Suprapubic skin (tissue), 4 donors: ENCODE data around the gene ALDH3B2. TPM values are rescaled to one million over a fixed set of nuclear protein-coding genes. Genes with fewer than 3 reads are reported as not detected.

Experiments used
- DNase-seq, 2 donors: peaks; one replicate each; pipeline ENCODE4 v3.0.0-alpha.2; 2019; ENCODE audit warnings: low spot score in 2 of 2
- H3K27ac ChIP-seq: fragments of 200-600 bp; sonication (generic); one replicate; pipeline ENCODE4 v1.5.1; 2019
- H3K27me3 ChIP-seq: fragments of 200-600 bp; sonication (generic); one replicate; pipeline ENCODE4 v1.5.1; 2019
- H3K36me3 ChIP-seq: fragments of 200-600 bp; sonication (generic); one replicate; pipeline ENCODE4 v1.5.1; 2019
- H3K4me1 ChIP-seq: fragments of 200-600 bp; sonication (generic); one replicate; pipeline ENCODE4 v1.5.1; 2019
- H3K4me3 ChIP-seq: fragments of 200-600 bp; sonication (generic); one replicate; pipeline ENCODE4 v1.5.1; 2019; ENCODE audit warnings: mild to moderate bottlenecking
- H3K9me3 ChIP-seq: fragments of 200-600 bp; sonication (generic); one replicate; pipeline ENCODE4 v1.5.1; 2019
- EP300 ChIP-seq: sonication (generic); formaldehyde crosslinking; IDR thresholded peaks from one replicate; pipeline ENCODE4 v1.6.1; 2017; ENCODE audit warnings: antibody characterized with exemption
- POLR2A ChIP-seq, 2 donors: fragments of 450-650 bp; IDR thresholded peaks; one replicate each; pipeline ENCODE4 v1.6.1; 2017; ENCODE audit warnings: antibody characterized with exemption in 2 of 2, mild to moderate bottlenecking in 2 of 2, moderate library complexity in 2 of 2
- POLR2AphosphoS5 ChIP-seq, 3 donors: sonication (generic); formaldehyde crosslinking; IDR thresholded peaks; one replicate each; pipeline ENCODE4 v1.6.1; 2017; ENCODE audit warnings: antibody characterized with exemption in 3 of 3
- WGBS: methylation state at CpG from one replicate; pipeline ENCODE4 v1.1.5; 2018; 5-methylcytosine and 5-hydroxymethylcytosine counted together
- total RNA-seq, 4 donors: library from RNA; depleted of rRNA; stranded (reverse); fragments of >200 nt; gene quantifications; one replicate each; pipeline ENCODE4 v1.1.0, GENCODE V29; 2016
- TF ChIP-seq, protein P1 (sequence below), 2 donors: fragments of 200-600 bp in 1 of 2; fragments of 450-650 bp in 1 of 2; sonication (generic) in 1 of 2; IDR thresholded peaks; one replicate each; pipeline ENCODE4 v1.5.1; 2016 to 2019; ENCODE audit warnings: antibody characterized with exemption in 2 of 2, mild to moderate bottlenecking in 1 of 2, moderate library complexity in 1 of 2

Gene ALDH3B2
- total RNA-seq, 4 donors from 2014 or later = 90.0 to 176 (median 105) TPM

DNA sequence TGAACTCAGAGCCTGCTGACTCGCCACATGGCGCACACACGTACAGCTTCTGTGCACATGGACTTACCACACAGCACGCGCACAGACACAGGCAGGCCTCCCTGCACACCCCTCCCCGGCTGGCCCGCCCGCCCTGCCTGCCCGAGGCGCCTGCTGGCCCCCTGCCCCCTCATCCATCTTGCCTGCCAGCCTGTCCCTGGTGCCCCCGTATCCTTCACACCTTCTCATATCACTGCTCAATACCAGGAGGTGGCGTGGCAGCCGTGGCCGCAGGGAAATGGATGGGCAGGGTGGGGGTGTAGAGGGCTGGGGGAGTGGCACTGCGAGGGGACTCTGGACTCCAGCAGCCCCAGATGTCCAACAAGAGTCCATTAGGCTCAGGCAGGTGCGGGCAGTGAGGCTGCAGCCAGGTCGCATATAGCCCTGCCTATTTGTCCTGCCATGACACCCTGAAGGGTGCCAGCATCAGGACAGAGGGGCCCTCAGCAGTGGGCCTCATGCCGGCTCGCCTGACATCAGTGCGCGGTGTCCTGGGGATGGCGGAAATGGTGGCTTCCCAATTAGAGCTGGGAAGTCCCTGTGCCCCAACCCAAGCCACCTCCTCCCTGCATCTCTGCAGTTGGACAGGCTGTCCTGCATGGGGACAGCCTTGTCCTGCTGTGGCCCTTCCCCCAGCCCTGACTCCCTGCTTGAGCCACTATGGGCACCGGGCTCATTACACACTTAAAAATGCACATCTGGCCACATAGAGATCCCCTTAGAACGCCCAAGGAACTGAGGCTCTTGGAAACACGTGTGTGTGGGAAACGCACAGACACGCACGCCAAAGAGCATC is 32.9 kb downstream of the ALDH3B2 start:
- Histone ChIP-seq H3K27ac (no peak overlapping the region), H3K4me3 (no peak overlapping the region), H3K9me3 (no peaks in the 10 kb centered on the region), H3K27me3 (peaks cover 27% of the 10 kb centered on the region), H3K36me3 (no peaks in the 10 kb centered on the region), H3K4me1 (peaks cover 6% of the 10 kb centered on the region)
- TF ChIP-seq, protein P1, sequence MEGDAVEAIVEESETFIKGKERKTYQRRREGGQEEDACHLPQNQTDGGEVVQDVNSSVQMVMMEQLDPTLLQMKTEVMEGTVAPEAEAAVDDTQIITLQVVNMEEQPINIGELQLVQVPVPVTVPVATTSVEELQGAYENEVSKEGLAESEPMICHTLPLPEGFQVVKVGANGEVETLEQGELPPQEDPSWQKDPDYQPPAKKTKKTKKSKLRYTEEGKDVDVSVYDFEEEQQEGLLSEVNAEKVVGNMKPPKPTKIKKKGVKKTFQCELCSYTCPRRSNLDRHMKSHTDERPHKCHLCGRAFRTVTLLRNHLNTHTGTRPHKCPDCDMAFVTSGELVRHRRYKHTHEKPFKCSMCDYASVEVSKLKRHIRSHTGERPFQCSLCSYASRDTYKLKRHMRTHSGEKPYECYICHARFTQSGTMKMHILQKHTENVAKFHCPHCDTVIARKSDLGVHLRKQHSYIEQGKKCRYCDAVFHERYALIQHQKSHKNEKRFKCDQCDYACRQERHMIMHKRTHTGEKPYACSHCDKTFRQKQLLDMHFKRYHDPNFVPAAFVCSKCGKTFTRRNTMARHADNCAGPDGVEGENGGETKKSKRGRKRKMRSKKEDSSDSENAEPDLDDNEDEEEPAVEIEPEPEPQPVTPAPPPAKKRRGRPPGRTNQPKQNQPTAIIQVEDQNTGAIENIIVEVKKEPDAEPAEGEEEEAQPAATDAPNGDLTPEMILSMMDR (IDR thresholded peaks at IDR 0.05) = no peak
- TF ChIP-seq POLR2A (IDR thresholded peaks at IDR 0.05) (no peak), POLR2AphosphoS5 (IDR thresholded peaks at IDR 0.05) (no peak), EP300 (no peak)
- WGBS = 81% methylated on average over 6 of the region's 28 CpGs
- peak in 1 of 2 donors; percentile 58 for DNase-seq

DNA sequence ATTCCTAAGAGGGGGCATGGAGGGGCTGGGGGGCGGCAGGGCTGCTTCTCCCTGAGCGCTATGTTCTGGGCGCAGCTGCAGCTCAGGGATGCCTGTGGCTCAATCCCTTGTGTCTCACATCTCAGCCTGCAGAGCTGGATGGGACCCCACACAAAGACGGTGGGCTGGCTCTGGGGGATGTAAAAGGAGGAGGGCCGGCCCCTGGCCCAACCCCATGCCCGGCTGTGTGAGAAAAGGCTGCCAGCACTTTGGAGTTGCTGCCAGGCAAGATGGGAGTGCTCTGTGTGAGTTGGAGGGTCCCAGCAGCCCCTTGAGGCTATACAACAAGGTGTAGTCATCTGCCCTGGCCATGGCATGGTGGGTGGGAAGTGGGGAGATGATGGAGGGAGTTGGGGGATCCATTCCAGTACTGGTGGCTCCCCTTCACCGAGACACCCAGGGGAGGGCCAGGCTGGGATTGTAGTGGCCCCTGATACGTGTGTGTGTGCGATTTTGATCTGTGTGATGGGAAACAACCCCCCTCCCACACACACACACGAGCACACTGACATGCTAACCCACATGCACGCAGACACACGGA is 33.6 kb downstream of the ALDH3B2 start:
- peak in 1 of 2 donors; percentile 54 for DNase-seq
- Histone ChIP-seq H3K4me3 (no peak overlapping the region), H3K27ac (no peak overlapping the region), H3K4me1 (peaks cover 6% of the 10 kb centered on the region), H3K27me3 (peaks cover 27% of the 10 kb centered on the region), H3K36me3 (no peaks in the 10 kb centered on the region), H3K9me3 (no peaks in the 10 kb centered on the region)
- 43% methylated on average over 7 of the region's 12 CpGs for WGBS
- TF ChIP-seq EP300 (no peak), POLR2AphosphoS5 (IDR thresholded peaks at IDR 0.05) (no peak), POLR2A (IDR thresholded peaks at IDR 0.05) (no peak)
- TF ChIP-seq, protein P1 (IDR thresholded peaks at IDR 0.05) = no peak

DNA sequence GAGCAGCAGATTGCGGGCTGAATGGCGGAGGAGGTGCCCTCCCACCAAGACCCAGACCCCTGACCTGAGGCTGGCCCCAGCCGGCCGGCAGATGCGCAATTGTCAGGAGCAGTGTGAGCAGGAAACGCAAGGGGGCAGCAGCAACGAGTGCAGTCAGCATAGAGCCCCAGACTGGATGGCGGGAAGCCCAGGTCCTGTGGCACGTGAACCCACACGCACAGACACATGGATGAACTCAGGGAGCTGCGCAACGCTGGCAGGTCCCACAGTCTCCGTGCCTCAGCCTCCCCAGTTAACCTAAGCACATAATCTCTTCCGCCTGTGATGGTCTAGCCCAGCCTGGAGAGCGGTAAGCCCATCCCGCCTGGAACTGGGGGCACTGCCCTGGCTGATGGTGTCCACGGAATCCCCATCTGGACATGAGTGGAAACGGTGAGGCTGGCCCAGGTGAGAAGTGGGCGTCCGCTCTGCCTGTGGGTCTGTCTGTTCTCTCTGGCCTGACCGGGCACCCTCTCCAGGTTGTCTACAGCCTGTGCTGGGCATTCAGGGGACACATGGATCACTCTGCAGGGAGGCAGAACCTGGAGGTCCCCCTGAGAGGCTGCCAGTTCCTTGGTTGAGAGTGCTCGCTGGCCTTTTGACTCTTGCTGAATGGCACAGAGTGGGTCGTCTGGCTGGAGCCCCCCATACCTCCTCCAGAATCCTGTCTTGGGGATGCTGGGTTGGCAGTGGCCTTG is 34.2 kb downstream of the ALDH3B2 start:
- H3K4me3 ChIP-seq = no peak overlapping the region
- H3K36me3 ChIP-seq = no peaks in the 10 kb centered on the region
- DNase-seq = peak; percentile 78 to 81
- peaks cover 27% of the 10 kb centered on the region for H3K27me3 ChIP-seq
- 40% methylated on average over 1 of the region's 23 CpGs for WGBS
- no peak for TF ChIP-seq POLR2A (IDR thresholded peaks at IDR 0.05)
- no peak for TF ChIP-seq EP300
- no peak for TF ChIP-seq POLR2AphosphoS5 (IDR thresholded peaks at IDR 0.05)
- TF ChIP-seq, protein P1 (IDR thresholded peaks at IDR 0.05) = peak; percentile 28 to 78
- H3K4me1 ChIP-seq = peaks cover 6% of the 10 kb centered on the region
- no peak overlapping the region for H3K27ac ChIP-seq
- no peaks in the 10 kb centered on the region for H3K9me3 ChIP-seq

DNA sequence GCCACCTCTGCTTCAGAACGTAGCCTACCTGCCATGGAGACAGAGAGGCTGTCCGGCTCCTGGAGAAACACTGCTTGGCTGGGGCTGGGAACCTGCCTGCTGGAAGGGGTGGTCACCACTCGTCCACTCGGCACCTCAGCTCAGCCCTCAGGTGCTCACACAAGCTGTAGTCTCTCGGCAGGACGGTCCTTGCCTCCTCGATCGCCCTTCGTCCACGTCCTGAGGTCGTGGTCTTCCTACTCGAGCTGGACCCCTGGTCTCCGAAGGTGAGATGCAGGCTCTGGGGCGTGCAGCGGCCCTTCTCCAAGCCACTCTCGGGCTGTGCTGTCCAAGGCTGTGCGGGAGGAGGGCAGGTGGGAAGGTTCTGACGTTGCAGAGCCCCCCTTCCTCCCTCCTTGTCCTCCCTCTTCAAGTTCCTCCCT is 35.0 kb downstream of the ALDH3B2 start, which contains the start of gene TBX10:
TSS of gene TBX10 (minus strand) at position 326 of the 422 bp plus-strand sequence. CDS start at position 35, 291 bp downstream.
- Histone ChIP-seq H3K27ac (no peak within 1 kb of the TSS), H3K4me1 (peaks cover 6% of the 10 kb centered on the region), H3K27me3 (peaks cover 27% of the 10 kb centered on the region), H3K9me3 (no peaks in the 10 kb centered on the region), H3K4me3 (no peak within 1 kb of the TSS), H3K36me3 (no peaks in the 10 kb centered on the region)
- TF ChIP-seq, protein P1 (IDR thresholded peaks at IDR 0.05) = no peak
- TF ChIP-seq POLR2AphosphoS5 (IDR thresholded peaks at IDR 0.05) = no peak
- TF ChIP-seq EP300 = no peak
- no peak for TF ChIP-seq POLR2A (IDR thresholded peaks at IDR 0.05)
- 76% methylated on average over 16 of the region's 18 CpGs for WGBS
- peak in 1 of 2 donors; percentile 53 for DNase-seq
